PC-9 (cell line): ENCODE results near the gene DSCAML1. TPM values are rescaled to one million over a fixed set of nuclear protein-coding genes. Genes with fewer than 3 reads are reported as not detected.

Experiments used
- BruUV-seq: library from RNA; stranded (reverse); fragments of 400-500 nt; replicated peaks from 2 replicates; lab custom pipeline; 2021; lab: Mats Ljungman, UMichigan
- CTCF ChIA-PET: fragments of 300-600 bp; sonication (Branson Sonifier 250); formaldehyde crosslinking; loops from one replicate; lab custom pipeline; 2022; ENCODE audit warnings: antibody characterized with exemption; lab: Charles Lee
- POLR2A ChIA-PET: fragments of 300-600 bp; sonication (Branson Sonifier 250); formaldehyde crosslinking; loops from one replicate; lab custom pipeline; 2022; ENCODE audit warnings: antibody characterized with exemption; ENCODE audit not compliant: unreplicated experiment; lab: Charles Lee
- DNase-seq, 2 experiments: peaks; one replicate each; pipeline versions ENCODE4 v3.0.0 to v3.0.0-alpha.2; 2015 to 2022; ENCODE audit warnings: mixed read lengths in 1 of 2
- H2AFZ ChIP-seq: fragments of 200-600 bp; sonication (generic); 2 replicates; pipeline ENCODE4 v1.8.1; 2017; ENCODE audit warnings: antibody characterized with exemption
- H3F3A ChIP-seq: fragments of 200-600 bp; sonication (generic); 2 replicates; pipeline ENCODE4 v1.8.1; 2017; ENCODE audit warnings: antibody characterized with exemption, mild to moderate bottlenecking, low read depth; ENCODE audit not compliant: insufficient read depth
- H3K27ac ChIP-seq: fragments of 200-600 bp; sonication (generic); 2 replicates; pipeline ENCODE4 v1.6.1; 2016; ENCODE audit warnings: mixed run types
- H3K27me3 ChIP-seq: fragments of 200-600 bp; sonication (generic); 2 replicates; pipeline ENCODE4 v1.6.1; 2016; ENCODE audit warnings: low read depth, mixed run types; ENCODE audit not compliant: insufficient read depth
- H3K36me3 ChIP-seq: fragments of 200-600 bp; sonication (generic); 2 replicates; pipeline ENCODE4 v1.6.1; 2016; ENCODE audit warnings: low read depth, mixed run types
- H3K4me1 ChIP-seq: fragments of 200-600 bp; sonication (generic); replicated peaks from 2 replicates; pipeline ENCODE4 v1.6.1; 2016; ENCODE audit warnings: mixed run types; ENCODE audit not compliant: insufficient read depth
- H3K4me2 ChIP-seq: fragments of 200-600 bp; sonication (generic); 2 replicates; pipeline ENCODE4 v1.6.1; 2017; ENCODE audit warnings: mixed run types
- H3K4me3 ChIP-seq: fragments of 200-600 bp; sonication (generic); 2 replicates; pipeline ENCODE4 v1.6.1; 2016; ENCODE audit warnings: mixed run types
- H3K79me2 ChIP-seq: fragments of 200-600 bp; sonication (generic); 2 replicates; pipeline ENCODE4 v1.6.1; 2017; ENCODE audit warnings: low read depth, mixed run types
- H3K9me2 ChIP-seq: fragments of 200-600 bp; sonication (generic); 2 replicates; pipeline ENCODE4 v1.8.1; 2017; ENCODE audit warnings: mild to moderate bottlenecking; ENCODE audit not compliant: insufficient read depth
- H3K9me3 ChIP-seq: fragments of 200-600 bp; sonication (generic); 2 replicates; pipeline ENCODE4 v1.8.1; 2016; ENCODE audit warnings: low read depth; ENCODE audit not compliant: insufficient read depth
- H4K20me1 ChIP-seq: fragments of 200-600 bp; sonication (generic); 2 replicates; pipeline ENCODE4 v1.8.1; 2017; ENCODE audit not compliant: insufficient read depth
- CTCF ChIP-seq: fragments of 200-600 bp; sonication (generic); conservative IDR thresholded peaks from 2 replicates; pipeline ENCODE4 v1.6.1; 2017; ENCODE audit warnings: mixed run types, antibody characterized with exemption, mild to moderate bottlenecking, moderate library complexity
- EZH2 ChIP-seq: fragments of 200-600 bp; sonication (generic); IDR thresholded peaks from 2 replicates; pipeline ENCODE4 v1.8.0; 2017; ENCODE audit warnings: antibody characterized with exemption, low read depth
- intact Hi-C: fragments of 100-400 bp; cut with micrococcal nuclease; formaldehyde crosslinking; loops from one replicate; pipeline ENCODE4 v1.10.0; 2022; ENCODE audit not compliant: unreplicated experiment
- total RNA-seq: library from RNA; stranded (reverse); gene quantifications from 2 replicates; pipeline ENCODE4 v1.2.3, GENCODE V29; 2021

DSCAML1 gene
- total RNA-seq, 1 experiment from 2014 or later, result not detected

GRCh38 chr11:117642396-117642795 is 154.6 kb downstream of the DSCAML1 start:
- no TSS peak for BruUV-seq
- DNase-seq, result no peak
- intact Hi-C loops, result no loop called here
- H2AFZ ChIP-seq, result no peak overlapping the region
- H3K27ac ChIP-seq, result no peak overlapping the region
- no peaks in the 10 kb centered on the region for H3K36me3 ChIP-seq
- ChIA-PET POLR2A (no interaction called here), CTCF (no interaction called here)
- H3K4me3 ChIP-seq, result no peak overlapping the region
- H3K27me3 ChIP-seq, result peaks cover 93% of the 10 kb centered on the region
- no peaks in the 10 kb centered on the region for H3K79me2 ChIP-seq
- H4K20me1 ChIP-seq, result no peaks in the 10 kb centered on the region
- no peaks in the 10 kb centered on the region; the same call in 1 of the 2 replicates for H3K9me3 ChIP-seq
- no peaks in the 10 kb centered on the region for H3F3A ChIP-seq
- no peaks in the 10 kb centered on the region for H3K9me2 ChIP-seq
- H3K4me1 ChIP-seq, result no peaks in the 10 kb centered on the region
- H3K4me2 ChIP-seq, result no peak overlapping the region
- TF ChIP-seq CTCF, result no peak
- TF ChIP-seq EZH2, result no peak

GRCh38 chr11:117641008-117641915 is 155.8 kb downstream of the DSCAML1 start:
- Histone ChIP-seq H4K20me1 (no peaks in the 10 kb centered on the region), H3K4me2 (no peak overlapping the region), H3K27ac (no peak overlapping the region), H3K27me3 (peaks cover 93% of the 10 kb centered on the region), H3K9me2 (no peaks in the 10 kb centered on the region), H3K4me1 (no peaks in the 10 kb centered on the region), H3K4me3 (no peak overlapping the region), H3F3A (no peaks in the 10 kb centered on the region), H3K36me3 (no peaks in the 10 kb centered on the region), H2AFZ (no peak overlapping the region), H3K79me2 (no peaks in the 10 kb centered on the region), H3K9me3 (no peaks in the 10 kb centered on the region; the same call in 1 of the 2 replicates)
- ChIA-PET CTCF (no interaction called here), POLR2A (no interaction called here)
- BruUV-seq, result no TSS peak
- no peak for DNase-seq
- TF ChIP-seq EZH2 (no peak), CTCF (no peak)
- intact Hi-C loops, result no loop called here

GRCh38 chr11:117640041-117640440 is 157.0 kb downstream of the DSCAML1 start:
- H3K9me3 ChIP-seq, result no peaks in the 10 kb centered on the region; the same call in 1 of the 2 replicates
- no peak overlapping the region for H2AFZ ChIP-seq
- H4K20me1 ChIP-seq, result 0 out of 2 replicates have a peak, but pooled peaks cover 3% of the 10 kb centered on the region
- H3K27ac ChIP-seq, result no peak overlapping the region
- no TSS peak for BruUV-seq
- TF ChIP-seq EZH2, result no peak
- TF ChIP-seq CTCF, result no peak
- no peaks in the 10 kb centered on the region for H3K36me3 ChIP-seq
- ChIA-PET POLR2A (no interaction called here), CTCF (no interaction called here)
- no peak overlapping the region for H3K4me2 ChIP-seq
- no peak overlapping the region for H3K4me3 ChIP-seq
- no peaks in the 10 kb centered on the region for H3K4me1 ChIP-seq
- H3K27me3 ChIP-seq, result peaks cover 98% of the 10 kb centered on the region
- H3F3A ChIP-seq, result no peaks in the 10 kb centered on the region
- intact Hi-C loops, result no loop called here
- H3K9me2 ChIP-seq, result no peaks in the 10 kb centered on the region
- H3K79me2 ChIP-seq, result no peaks in the 10 kb centered on the region
- DNase-seq, result no peak
